Neural cell (in vitro differentiated cells): Measurements from ENCODE around the gene RPS27L. TPM values are rescaled to one million over a fixed set of nuclear protein-coding genes. Genes with fewer than 3 reads are reported as not detected.
"Not testable (repeated sequence)": the region's sequence is repeated elsewhere in the genome, so short reads cannot be mapped to it uniquely, and the experiment has no call there.

Experiments used
- H2AFZ ChIP-seq: fragments of 200-600, 300-800 bp; sonication (generic), shearing (Covaris generic); 2 replicates; pipeline ENCODE4 v1.6.0; 2014; ENCODE audit warnings: low read depth, mild to moderate bottlenecking, antibody characterized with exemption, low read length, moderate library complexity
- H3F3A ChIP-seq: fragments of 200-600 bp; shearing (Covaris generic); 2 replicates; pipeline ENCODE4 v1.6.1; 2016; ENCODE audit warnings: mild to moderate bottlenecking, moderate library complexity, mixed read lengths, antibody characterized with exemption, low read length; ENCODE audit not compliant: insufficient read depth, poor library complexity, severe bottlenecking
- H3K27ac ChIP-seq: fragments of 200-600, 300-800 bp; sonication (generic), shearing (Covaris generic); 2 replicates; pipeline ENCODE4 v1.5.1; 2014; ENCODE audit warnings: mild to moderate bottlenecking, low read length, moderate library complexity
- H3K27me3 ChIP-seq: fragments of 300-800, 200-600 bp; sonication (generic), shearing (Covaris generic); 2 replicates; pipeline ENCODE4 v1.6.0; 2014; ENCODE audit warnings: mild to moderate bottlenecking, low read depth, low read length, moderate library complexity; ENCODE audit not compliant: insufficient read depth
- H3K36me3 ChIP-seq: fragments of 300-800, 200-600 bp; sonication (generic), shearing (Covaris generic); 2 replicates; pipeline ENCODE4 v1.5.1; 2014; ENCODE audit warnings: mild to moderate bottlenecking, antibody characterized with exemption, low read length, moderate library complexity; ENCODE audit not compliant: insufficient read depth
- H3K4me2 ChIP-seq: fragments of 300-800, 200-600 bp; sonication (generic), shearing (Covaris generic); 2 replicates; pipeline ENCODE4 v1.6.0; 2014; ENCODE audit warnings: mild to moderate bottlenecking, low read length
- H3K4me3 ChIP-seq: fragments of 300-800, 200-600 bp; sonication (generic), shearing (Covaris generic); 2 replicates; pipeline ENCODE4 v1.5.1; 2014; ENCODE audit warnings: mild to moderate bottlenecking, low read length, moderate library complexity
- H3K79me2 ChIP-seq: fragments of 200-600 bp; shearing (Covaris generic); replicated peaks from 2 replicates; pipeline ENCODE4 v1.6.0; 2014; ENCODE audit warnings: mild to moderate bottlenecking, low read length, moderate library complexity; ENCODE audit not compliant: insufficient read depth
- H3K9ac ChIP-seq: fragments of 300-800, 200-600 bp; sonication (generic), shearing (Covaris generic); 2 replicates; pipeline ENCODE4 v1.6.1; 2016; ENCODE audit warnings: mild to moderate bottlenecking, low read length, mixed read lengths
- H3K9me2 ChIP-seq: fragments of 200-600 bp; shearing (Covaris generic); 2 replicates; pipeline ENCODE4 v1.6.1; 2016; ENCODE audit warnings: mild to moderate bottlenecking, low read length, mixed read lengths; ENCODE audit not compliant: insufficient read depth
- H3K9me3 ChIP-seq: fragments of 200-600, 300-800 bp; sonication (generic), shearing (Covaris generic); 2 replicates; pipeline ENCODE4 v1.6.1; 2016; ENCODE audit warnings: mild to moderate bottlenecking, mixed run types, low read length, moderate library complexity, mixed read lengths
- H4K20me1 ChIP-seq: fragments of 200-600 bp; shearing (Covaris generic); 2 replicates; pipeline ENCODE4 v1.6.1; 2016; ENCODE audit warnings: mild to moderate bottlenecking, mixed run types; ENCODE audit not compliant: insufficient read depth
- polyA plus RNA-seq: library from polyadenylated mRNA; depleted of rRNA; stranded (reverse); fragments of >200 nt; gene quantifications from 2 replicates; pipeline ENCODE4 v1.2.3, GENCODE V29; 2014

Gene RPS27L
- polyA plus RNA-seq, 1 donor from 2014 or later, result 58.2 TPM

DNA sequence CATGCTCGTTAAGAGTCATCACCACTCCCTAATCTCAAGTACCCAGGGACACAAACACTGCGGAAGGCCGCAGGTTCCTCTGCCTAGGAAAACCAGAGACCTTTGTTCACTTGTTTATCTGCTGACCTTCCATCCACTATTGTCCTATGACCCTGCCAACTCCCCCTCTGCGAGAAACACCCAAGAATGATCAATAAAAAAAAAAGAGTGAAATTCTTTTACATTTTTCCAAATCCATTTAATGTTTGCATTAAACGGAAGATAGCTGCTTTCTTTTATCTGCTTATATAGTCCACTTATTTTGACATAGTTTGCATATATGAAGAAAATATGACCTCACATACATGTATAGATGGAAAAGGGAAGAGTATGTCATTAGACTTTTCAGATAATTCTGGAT is 57.7 kb downstream of the RPS27L start:
- H3K36me3 ChIP-seq, H3K9me2 ChIP-seq, H3F3A ChIP-seq, H3K79me2 ChIP-seq, H3K4me3 ChIP-seq, H3K27me3 ChIP-seq, H3K9ac ChIP-seq, H4K20me1 ChIP-seq, H2AFZ ChIP-seq, H3K4me2 ChIP-seq, H3K27ac ChIP-seq, H3K9me3 ChIP-seq: not testable (repeated sequence)

DNA sequence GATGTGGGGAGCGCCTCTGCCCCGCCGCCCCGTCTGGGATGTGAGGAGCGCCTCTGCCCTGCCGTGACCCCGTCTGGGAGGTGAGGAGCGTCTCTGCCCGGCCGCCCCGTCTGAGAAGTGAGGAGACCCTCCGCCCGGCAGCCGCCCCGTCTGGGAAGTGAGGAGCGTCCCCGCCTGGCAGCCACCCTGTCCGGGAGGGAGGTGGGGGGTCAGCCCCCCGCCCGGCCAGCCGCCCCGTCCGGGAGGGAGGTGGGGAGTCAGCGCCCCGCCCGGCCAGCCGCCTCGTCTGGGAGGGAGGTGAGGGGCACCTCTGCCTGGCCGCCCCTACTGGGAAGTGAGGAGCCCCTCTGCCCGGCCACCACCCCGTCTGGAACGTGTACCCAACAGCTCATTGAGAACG is 58.4 kb downstream of the RPS27L start:
- not testable (repeated sequence) for H3K9me2 ChIP-seq, H3F3A ChIP-seq, H3K9ac ChIP-seq, H2AFZ ChIP-seq, H3K4me3 ChIP-seq, H3K9me3 ChIP-seq, H3K79me2 ChIP-seq, H3K27me3 ChIP-seq, H3K4me2 ChIP-seq, H3K27ac ChIP-seq, H4K20me1 ChIP-seq, H3K36me3 ChIP-seq

Other genes starting within 250 kb of the RPS27L start
- 254 and 273 TPM in 2 replicates for gene TPM1, start 114.7 kb downstream of the RPS27L start, polyA plus RNA-seq
- 18.1 and 24.3 TPM in 2 replicates for gene LACTB, start 35.6 kb downstream of the RPS27L start, polyA plus RNA-seq
- gene RAB8B, start 32.1 kb upstream of the RPS27L start, polyA plus RNA-seq, result 68.3 and 87.1 TPM in 2 replicates
- gene APH1B, start 120.1 kb upstream of the RPS27L start, polyA plus RNA-seq, result 13.2 and 14.6 TPM in 2 replicates
- gene CA12, start 224.4 kb upstream of the RPS27L start, polyA plus RNA-seq, result 0.11 and 0.62 TPM in 2 replicates